GM12874 (cell line): Measurements from ENCODE around the gene RAMP1.

Experiments
- TF ChIP-seq, protein P1 (sequence below): IDR thresholded peaks from 2 replicates; pipeline ENCODE4 v1.5.1; 2011; ENCODE audit warnings: low read depth, mild to moderate bottlenecking, control low read depth, low read length, moderate library complexity; ENCODE audit not compliant: insufficient read depth

The RAMP1 gene

DNA sequence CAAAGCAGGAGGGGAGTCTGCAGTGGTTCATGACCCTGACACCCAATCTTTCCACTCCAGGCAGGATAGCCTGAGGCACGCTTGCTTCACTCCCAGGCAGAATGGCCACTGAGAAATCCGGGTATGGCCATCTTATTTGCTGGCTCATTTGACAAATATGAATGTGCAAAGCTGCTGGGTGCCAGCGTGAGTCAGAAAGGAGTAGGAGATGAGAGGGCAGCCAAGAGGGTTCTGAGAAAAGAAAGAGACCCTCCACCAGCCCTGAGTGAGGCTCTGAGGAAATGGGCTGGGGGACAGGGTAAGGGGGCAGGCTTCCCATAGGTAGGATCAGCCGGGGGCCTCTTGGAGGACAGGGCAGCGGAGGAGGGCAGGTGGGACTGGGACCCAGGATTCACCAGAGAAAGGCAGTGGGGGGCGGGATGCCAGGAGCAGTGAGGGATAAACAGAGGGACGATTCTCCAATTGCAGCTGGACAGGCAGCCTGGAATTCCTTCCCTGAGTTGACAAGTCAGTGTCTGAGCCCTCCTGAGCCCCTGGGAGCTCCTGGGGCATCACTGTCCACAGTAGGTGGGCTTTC lies 15.2 kb downstream of the RAMP1 start:
- TF ChIP-seq, protein P1, sequence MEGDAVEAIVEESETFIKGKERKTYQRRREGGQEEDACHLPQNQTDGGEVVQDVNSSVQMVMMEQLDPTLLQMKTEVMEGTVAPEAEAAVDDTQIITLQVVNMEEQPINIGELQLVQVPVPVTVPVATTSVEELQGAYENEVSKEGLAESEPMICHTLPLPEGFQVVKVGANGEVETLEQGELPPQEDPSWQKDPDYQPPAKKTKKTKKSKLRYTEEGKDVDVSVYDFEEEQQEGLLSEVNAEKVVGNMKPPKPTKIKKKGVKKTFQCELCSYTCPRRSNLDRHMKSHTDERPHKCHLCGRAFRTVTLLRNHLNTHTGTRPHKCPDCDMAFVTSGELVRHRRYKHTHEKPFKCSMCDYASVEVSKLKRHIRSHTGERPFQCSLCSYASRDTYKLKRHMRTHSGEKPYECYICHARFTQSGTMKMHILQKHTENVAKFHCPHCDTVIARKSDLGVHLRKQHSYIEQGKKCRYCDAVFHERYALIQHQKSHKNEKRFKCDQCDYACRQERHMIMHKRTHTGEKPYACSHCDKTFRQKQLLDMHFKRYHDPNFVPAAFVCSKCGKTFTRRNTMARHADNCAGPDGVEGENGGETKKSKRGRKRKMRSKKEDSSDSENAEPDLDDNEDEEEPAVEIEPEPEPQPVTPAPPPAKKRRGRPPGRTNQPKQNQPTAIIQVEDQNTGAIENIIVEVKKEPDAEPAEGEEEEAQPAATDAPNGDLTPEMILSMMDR, result no peak

DNA sequence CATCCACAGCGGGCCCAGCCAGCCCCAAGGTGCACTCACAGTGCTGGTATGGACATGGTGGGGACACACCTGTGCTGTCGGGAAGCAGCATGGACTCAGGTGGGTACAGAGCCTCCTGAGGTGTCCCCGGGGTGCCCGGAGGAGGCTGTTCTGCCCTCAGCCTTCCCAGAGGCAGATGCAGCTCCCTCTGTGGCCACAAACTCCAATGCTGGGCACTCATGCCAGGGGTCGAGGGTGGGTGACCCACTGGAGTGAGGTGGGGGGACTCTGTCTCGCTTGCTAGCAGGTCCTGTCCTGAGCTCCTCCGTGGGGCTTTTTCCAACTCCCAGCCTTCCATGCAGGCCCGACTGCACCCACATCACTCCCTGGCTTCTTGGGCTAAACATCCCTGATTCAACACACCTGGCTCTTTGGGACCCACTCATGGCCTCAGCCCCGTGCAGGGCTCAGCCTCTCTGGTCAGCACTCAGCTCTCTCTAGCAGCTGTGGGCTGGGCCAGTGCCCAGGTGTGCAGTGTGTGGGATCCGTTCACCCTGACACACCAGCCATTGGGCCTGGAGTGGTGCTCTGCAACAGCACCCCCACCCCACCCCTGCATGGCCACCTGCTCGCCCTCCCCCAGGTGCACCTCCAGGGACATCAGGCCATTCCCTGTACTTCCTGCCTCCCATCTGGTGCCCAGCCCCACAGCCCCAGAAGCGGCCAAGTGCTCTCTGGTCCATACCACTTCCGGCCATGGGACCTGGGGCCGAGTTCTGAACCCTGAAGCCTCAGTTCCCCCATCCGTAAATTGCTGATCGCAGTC lies 16.0 kb downstream of the RAMP1 start:
- TF ChIP-seq, protein P1, result no peak

- TF ChIP-seq, protein P1, result no peak
Measured at GRCh38 chr2:237876061-237876526, 16.7 kb downstream of the RAMP1 start.

- TF ChIP-seq, protein P1, result no peak
Measured at GRCh38 chr2:237876532-237876931, 17.1 kb downstream of the RAMP1 start.

- TF ChIP-seq, protein P1, result no peak
Measured at GRCh38 chr2:237876951-237877491, 17.6 kb downstream of the RAMP1 start.

- TF ChIP-seq, protein P1, result no peak
Measured at GRCh38 chr2:237877576-237878307, 18.3 kb downstream of the RAMP1 start.
